ENCODE data around the gene NFAM1. TPM values are rescaled to one million over a fixed set of nuclear protein-coding genes. Genes with fewer than 3 reads are reported as not detected.

The NFAM1 gene
- total RNA-seq, 1 experiment from 2014 or later: 0.18 TPM

DNA sequence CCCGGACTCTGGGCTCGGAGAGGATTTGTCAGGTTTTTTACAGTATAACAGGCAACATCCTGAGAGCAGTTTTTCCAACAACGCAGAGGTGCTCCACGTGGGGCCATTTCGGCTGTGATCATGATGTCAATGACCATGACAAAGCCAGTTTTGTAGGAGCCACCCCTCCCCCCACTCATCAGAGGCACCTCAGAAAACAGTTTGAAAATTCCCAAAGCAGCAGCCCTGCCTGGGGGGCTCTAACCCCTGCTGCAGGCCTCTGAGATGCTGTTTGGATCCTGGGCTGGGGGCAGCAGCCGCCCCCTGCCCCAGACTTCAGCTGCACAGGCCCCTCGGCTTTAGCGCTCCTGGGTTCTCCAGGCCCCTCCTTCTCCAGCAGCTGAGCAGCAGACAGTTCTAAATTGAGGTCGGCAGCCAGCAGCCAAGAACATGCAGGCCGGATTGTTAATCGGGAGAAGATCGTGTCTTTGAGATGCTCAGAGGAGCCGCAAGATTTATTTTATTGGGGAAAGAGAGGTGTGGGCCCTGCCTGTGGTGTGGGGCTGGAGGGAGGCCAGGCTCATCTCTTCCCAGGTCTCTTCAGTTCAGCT, 19.4 kb downstream of the NFAM1 start:
- no peaks in the 10 kb centered on the region for H3K36me3 ChIP-seq
- H3K27ac ChIP-seq: no peak overlapping the region
- no peak for DNase-seq
- no peaks in the 10 kb centered on the region for H3K9me3 ChIP-seq (replicated peaks)
- H3K27me3 ChIP-seq: peaks cover 12% of the 10 kb centered on the region
- H3K4me1 ChIP-seq: no peaks in the 10 kb centered on the region
- no peak overlapping the region for H3K4me3 ChIP-seq

DNA sequence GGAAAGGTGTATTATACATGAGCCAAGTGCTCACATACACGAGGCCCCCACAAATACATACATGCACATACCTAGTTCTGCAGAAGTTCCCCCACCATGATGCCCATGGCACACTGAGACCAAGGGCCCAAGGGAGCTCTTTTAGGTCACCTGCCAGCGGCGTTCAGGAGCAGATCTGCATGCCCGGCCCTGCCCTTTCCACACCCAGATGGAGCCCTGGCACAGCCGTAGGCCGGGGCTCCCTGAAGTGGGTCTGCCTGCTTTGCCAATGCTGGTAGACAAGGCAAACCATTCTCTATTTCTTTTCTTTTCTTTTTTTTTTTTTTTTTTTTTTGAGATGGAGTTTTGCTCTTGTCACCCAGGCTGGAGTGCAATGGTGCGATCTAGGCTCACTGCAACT, 21.5 kb downstream of the NFAM1 start:
- DNase-seq: no peak
- Histone ChIP-seq H3K9me3 (replicated peaks) (no peaks in the 10 kb centered on the region), H3K4me3 (no peak overlapping the region), H3K27ac (no peak overlapping the region), H3K4me1 (no peaks in the 10 kb centered on the region), H3K27me3 (peaks cover 24% of the 10 kb centered on the region), H3K36me3 (no peaks in the 10 kb centered on the region)

DNA sequence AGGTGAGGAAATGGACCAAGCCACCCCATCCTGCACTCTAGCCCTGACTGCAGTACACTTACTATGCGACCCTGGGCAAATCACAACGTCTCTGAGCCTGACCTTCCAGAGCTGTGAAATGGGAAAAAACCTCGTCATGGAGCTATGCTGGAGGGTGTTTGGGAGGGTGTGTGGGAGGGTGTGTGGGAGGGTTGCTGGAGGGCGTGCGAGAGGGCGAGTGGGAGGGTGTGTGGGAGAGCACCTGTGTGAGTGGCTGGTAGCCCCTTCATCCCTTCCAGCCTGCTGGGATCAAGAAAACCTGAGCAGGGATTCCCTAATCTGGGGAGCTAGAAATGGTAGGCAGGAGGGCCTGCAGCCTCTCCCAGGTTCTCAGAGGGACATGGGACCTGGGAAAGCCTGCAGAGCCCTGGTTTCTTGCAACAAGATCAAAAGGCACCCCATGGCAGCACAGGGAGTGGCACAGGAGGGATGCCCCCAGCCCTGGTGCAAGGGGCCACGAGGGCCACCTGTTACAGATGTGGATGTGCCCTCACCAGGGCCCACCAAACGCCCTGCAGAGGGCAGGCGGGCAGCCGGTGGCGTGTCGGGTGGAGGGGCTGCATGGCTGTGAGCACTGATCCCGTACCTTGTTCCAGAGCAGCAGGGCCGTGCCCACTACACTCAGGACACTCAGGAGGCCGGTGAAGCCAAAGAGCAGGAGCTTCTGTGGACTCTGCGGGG, 23.2 kb downstream of the NFAM1 start:
- peaks cover 27% of the 10 kb centered on the region for H3K27me3 ChIP-seq

GRCh38 chr22:42408276-42408675, 23.9 kb downstream of the NFAM1 start:
- H3K27me3 ChIP-seq: peaks cover 27% of the 10 kb centered on the region
- H3K4me1 ChIP-seq: no peaks in the 10 kb centered on the region
- H3K36me3 ChIP-seq: no peaks in the 10 kb centered on the region
- H3K9me3 ChIP-seq (replicated peaks): no peaks in the 10 kb centered on the region
- no peak overlapping the region for H3K4me3 ChIP-seq
- no peak overlapping the region for H3K27ac ChIP-seq
- DNase-seq: no peak

More for the DNA sequence above, 23.2 kb downstream of the NFAM1 start:
- Histone ChIP-seq H3K9me3 (replicated peaks) (no peaks in the 10 kb centered on the region), H3K4me1 (no peaks in the 10 kb centered on the region), H3K27ac (no peak overlapping the region), H3K4me3 (no peak overlapping the region), H3K36me3 (no peaks in the 10 kb centered on the region)
- no peak for DNase-seq

- no peaks in the 10 kb centered on the region for H3K4me1 ChIP-seq
- H3K36me3 ChIP-seq: no peaks in the 10 kb centered on the region
- no peak overlapping the region for H3K27ac ChIP-seq
- H3K9me3 ChIP-seq (replicated peaks): no peaks in the 10 kb centered on the region
- no peak for DNase-seq
- peaks cover 32% of the 10 kb centered on the region for H3K27me3 ChIP-seq
- no peak overlapping the region for H3K4me3 ChIP-seq
Measured at GRCh38 chr22:42404266-42404665, 27.9 kb downstream of the NFAM1 start.

- H3K4me1 ChIP-seq: no peaks in the 10 kb centered on the region
- DNase-seq: no peak
- no peaks in the 10 kb centered on the region for H3K9me3 ChIP-seq (replicated peaks)
- no peaks in the 10 kb centered on the region for H3K36me3 ChIP-seq
- no peak overlapping the region for H3K4me3 ChIP-seq
- peaks cover 22% of the 10 kb centered on the region for H3K27me3 ChIP-seq
- no peak overlapping the region for H3K27ac ChIP-seq
Measured at GRCh38 chr22:42401535-42402334, 30.5 kb downstream of the NFAM1 start.

DNA sequence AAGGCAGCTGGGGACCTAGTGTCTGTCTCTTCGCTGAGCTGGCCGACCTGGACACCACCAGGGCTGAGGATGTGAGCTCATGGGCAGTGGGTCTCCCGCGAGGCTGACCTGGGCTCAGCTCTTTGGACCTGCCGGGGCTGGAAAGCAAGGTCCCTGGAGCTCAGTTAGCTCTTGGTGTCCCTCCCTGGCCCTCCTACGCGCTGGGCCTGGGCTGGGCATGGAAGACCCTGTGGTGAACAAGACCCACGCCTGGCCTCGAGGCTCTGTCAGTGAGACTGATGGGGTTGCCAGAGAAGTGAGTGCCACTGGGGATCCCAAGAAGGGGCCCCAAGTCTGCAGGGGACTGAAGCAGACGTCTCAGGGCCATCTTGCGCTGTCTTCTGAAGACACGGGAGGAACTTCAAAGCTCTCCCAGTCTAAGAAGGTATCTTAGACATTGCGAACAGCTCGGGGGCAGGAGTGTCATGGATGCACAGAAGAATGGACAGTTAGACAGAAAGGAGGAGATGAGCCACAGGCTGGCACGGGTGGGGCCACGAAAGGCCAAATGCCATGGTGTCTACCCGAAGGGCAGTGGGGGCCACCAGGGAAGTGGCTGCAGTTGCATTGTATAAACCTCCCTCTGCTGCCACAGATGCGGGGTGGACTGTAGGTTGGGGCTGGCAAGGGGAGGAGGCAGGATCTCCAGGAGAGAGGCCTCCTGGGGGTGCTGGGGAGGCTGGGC, 31.2 kb downstream of the NFAM1 start:
- DNase-seq: no peak
- Histone ChIP-seq H3K27me3 (peaks cover 16% of the 10 kb centered on the region), H3K9me3 (replicated peaks) (no peaks in the 10 kb centered on the region), H3K4me1 (no peaks in the 10 kb centered on the region), H3K27ac (no peak overlapping the region), H3K4me3 (no peak overlapping the region), H3K36me3 (no peaks in the 10 kb centered on the region)

DNA sequence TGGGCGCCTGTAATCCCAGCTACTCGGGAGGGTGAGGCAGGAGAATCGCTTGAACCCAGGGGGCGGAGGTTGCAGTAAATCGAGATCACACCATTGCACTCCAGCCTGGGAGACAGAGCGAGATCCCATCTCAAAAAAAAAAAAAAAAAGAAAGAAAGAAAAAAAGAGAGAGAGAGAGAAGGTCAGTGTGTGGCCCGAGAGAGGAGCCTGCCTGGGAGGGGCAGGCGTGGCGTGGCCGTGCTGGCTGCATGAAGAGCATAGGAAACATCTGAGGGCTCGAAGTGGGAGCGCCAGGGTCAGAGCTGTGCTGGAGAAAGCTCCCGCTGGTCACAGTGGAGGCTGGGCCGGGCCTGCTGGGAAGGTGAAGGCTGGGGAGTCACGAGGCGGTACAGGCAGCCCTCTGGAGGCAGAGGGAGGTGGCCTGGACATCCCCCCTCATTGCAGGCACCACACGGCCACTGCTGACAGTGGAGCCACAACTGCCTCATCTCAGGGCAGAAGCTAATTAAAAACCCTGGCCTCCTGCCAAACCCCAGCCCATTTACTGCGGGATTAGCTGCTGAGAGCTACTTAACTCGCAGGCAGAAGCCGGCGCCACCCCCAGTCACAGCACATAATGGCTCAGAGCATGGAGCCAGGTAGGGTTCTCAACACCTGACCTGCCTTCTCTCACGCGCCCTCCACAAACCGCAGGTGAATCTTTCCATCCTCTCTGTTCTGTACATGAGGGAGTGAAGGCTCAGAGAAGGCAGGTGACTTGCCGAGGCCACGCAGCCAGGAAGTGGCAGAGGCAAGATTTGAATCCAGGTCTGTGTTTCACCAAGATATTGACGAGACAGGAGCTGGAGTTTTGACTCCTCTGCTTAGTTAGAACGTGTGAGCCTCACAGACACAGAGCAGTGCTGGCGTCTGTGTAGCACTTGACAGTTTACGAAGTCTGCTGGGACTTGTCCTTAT, 32.6 kb downstream of the NFAM1 start:
- peak; percentile 66 to 71 for DNase-seq

GRCh38 chr22:42397332-42398249, 34.6 kb downstream of the NFAM1 start:
- H3K27ac ChIP-seq: no peak overlapping the region
- no peaks in the 10 kb centered on the region for H3K9me3 ChIP-seq (replicated peaks)
- H3K4me1 ChIP-seq: no peaks in the 10 kb centered on the region
- no peaks in the 10 kb centered on the region for H3K36me3 ChIP-seq
- no peak for DNase-seq
- H3K27me3 ChIP-seq: peaks cover 4% of the 10 kb centered on the region; the same call in 1 of the 2 replicates
- H3K4me3 ChIP-seq: no peak overlapping the region

More for the DNA sequence above, 32.6 kb downstream of the NFAM1 start:
- no peaks in the 10 kb centered on the region for H3K9me3 ChIP-seq (replicated peaks)
- peaks cover 10% of the 10 kb centered on the region for H3K27me3 ChIP-seq
- H3K4me1 ChIP-seq: no peaks in the 10 kb centered on the region
- no peak overlapping the region for H3K4me3 ChIP-seq
- H3K27ac ChIP-seq: no peak overlapping the region
- no peaks in the 10 kb centered on the region for H3K36me3 ChIP-seq

GRCh38 chr22:42396621-42397331, 35.4 kb downstream of the NFAM1 start:
- H3K4me3 ChIP-seq: no peak overlapping the region
- no peaks in the 10 kb centered on the region for H3K9me3 ChIP-seq (replicated peaks)
- no peak for DNase-seq
- peaks cover 2% of the 10 kb centered on the region; the same call in 1 of the 2 replicates for H3K27me3 ChIP-seq
- H3K36me3 ChIP-seq: no peaks in the 10 kb centered on the region
- no peaks in the 10 kb centered on the region for H3K4me1 ChIP-seq
- H3K27ac ChIP-seq: no peak overlapping the region

GRCh38 chr22:42389143-42389542, 43.1 kb downstream of the NFAM1 start:
- peak; percentile 62 to 65 for DNase-seq
- no peaks in the 10 kb centered on the region for H3K27me3 ChIP-seq
- H3K4me3 ChIP-seq: no peak overlapping the region
- H3K36me3 ChIP-seq: no peaks in the 10 kb centered on the region
- peaks cover 7% of the 10 kb centered on the region for H3K4me1 ChIP-seq
- H3K9me3 ChIP-seq (replicated peaks): no peaks in the 10 kb centered on the region
- H3K27ac ChIP-seq: peak overlapping the region; percentile 62

DNA sequence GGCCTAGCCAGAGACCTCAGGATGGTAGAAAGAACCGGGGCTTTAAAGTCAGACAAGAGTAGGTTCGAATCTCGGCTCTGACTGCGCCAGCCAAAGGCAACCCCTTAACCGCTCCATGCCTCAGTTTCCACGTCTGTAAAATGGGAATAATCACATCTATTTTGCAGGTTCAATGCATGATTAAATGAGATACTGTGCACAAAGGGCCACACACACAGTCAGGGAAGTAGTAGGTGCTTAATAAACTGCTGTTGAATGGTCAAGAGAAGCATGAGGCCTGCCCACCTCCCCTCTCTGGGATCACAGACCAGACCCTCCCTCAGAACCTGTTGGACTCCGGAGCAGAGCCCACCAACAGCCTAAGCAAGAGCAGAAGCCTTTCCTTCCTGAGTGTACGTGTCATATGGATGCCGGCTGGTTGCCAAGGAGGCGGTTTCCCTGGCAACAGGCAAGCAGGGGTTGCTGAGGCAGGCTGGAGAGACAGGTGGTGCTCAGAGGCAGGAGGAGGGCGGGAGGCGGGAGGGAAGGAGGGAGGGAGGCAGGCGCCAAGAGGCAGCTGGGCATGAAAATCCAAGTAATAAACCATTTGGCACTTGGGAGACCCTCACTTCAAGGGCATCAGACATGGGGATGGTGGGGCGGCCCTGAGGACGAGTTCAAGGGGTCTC, 43.9 kb downstream of the NFAM1 start:
- peaks cover 7% of the 10 kb centered on the region for H3K4me1 ChIP-seq
- H3K9me3 ChIP-seq (replicated peaks): no peaks in the 10 kb centered on the region
- H3K27me3 ChIP-seq: no peaks in the 10 kb centered on the region; the same call in 1 of the 2 replicates
- peak overlapping the region; percentile 62 for H3K27ac ChIP-seq
- H3K4me3 ChIP-seq: no peak overlapping the region
- no peaks in the 10 kb centered on the region for H3K36me3 ChIP-seq
- peak; percentile 90 to 93 for DNase-seq
